ENCODE measurements around the gene CFAP43. TPM values are rescaled to one million over a fixed set of nuclear protein-coding genes. Genes with fewer than 3 reads are reported as not detected.
"Not testable (repeated sequence)": the region's sequence is repeated elsewhere in the genome, so short reads cannot be mapped to it uniquely, and the experiment has no call there.

CFAP43 gene
- total RNA-seq, 1 experiment from 2014 or later: 0.42 TPM

DNA sequence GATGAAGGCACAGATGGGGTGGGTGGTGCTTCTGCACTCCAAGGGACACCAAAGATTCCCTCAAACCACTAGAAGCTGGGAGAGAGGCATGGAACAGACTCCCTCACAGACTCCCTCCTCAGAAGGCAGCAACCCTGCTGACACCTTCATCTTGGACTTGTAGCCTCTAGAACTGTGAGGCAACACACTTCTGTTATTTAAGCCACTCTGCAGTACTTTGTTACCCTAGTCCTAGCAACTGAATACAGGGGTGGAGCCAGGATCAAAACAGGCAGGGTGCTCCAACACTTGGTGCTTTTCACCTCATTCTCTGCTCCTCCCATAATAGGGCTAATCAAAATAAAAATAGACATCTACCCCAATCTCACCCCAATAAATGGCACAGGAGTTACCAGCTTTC, 20.2 kb upstream of the CFAP43 start (continued):
- TF ChIP-seq, protein P1, sequence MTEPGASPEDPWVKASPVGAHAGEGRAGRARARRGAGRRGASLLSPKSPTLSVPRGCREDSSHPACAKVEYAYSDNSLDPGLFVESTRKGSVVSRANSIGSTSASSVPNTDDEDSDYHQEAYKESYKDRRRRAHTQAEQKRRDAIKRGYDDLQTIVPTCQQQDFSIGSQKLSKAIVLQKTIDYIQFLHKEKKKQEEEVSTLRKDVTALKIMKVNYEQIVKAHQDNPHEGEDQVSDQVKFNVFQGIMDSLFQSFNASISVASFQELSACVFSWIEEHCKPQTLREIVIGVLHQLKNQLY (CRISPR knock-in tag; IDR thresholded peaks at IDR 0.05): no peak

DNA sequence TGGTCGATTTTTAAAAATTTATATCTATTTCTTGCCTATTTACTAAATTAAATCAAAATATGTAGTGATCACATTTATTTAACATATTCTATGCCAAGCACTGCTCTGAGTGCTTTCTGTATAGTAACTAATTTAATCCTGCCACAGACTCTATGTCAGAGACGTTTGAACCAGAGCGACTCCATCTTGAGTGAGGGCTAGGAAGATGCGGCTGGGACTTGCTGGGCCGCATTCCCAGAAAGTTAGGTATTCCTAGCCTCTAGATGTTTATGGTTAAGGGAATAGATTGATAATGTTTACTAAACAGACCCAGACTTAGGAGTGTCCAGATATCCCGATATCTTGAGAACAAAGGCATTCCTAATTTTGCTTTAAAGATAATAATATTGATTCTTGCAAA, 19.3 kb upstream of the CFAP43 start:
- H3K4me1 Mint-ChIP-seq: peaks cover 53% of the 10 kb centered on the region
- CTCF ChIA-PET: no interaction called here
- H3K27ac Mint-ChIP-seq: no peak overlapping the region

DNA sequence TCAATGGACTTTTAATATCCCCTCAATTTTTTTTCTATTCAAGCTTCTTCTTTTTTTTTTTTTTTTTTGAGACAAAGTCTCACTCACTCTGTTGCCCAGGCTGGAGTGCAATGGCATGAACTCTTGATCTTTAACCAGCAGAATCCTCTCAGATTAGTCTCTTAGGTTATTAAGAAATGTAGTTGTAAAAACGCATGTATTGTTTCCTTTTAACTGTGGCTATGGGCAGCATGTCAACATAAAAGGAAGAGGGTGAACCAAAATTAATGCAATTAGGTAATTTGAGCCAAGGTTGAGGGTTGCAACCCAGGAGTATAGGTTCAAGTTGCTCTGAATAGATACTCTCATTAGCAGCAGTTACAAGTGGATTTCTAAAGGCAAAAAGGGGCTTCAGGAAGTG, 18.2 kb upstream of the CFAP43 start:
- DNase-seq (ENCODE audit: low spot score) (no peak), ATAC-seq (no peak)
- Mint-ChIP-seq H3K4me1 (peaks cover 43% of the 10 kb centered on the region), H3K9me3 (peaks cover 38% of the 10 kb centered on the region), H3K27ac (no peak overlapping the region), H3K36me3 (peaks cover 7% of the 10 kb centered on the region; the same call in 1 of the 2 replicates), H3K27me3 (ENCODE audit: low read depth) (peaks cover 16% of the 10 kb centered on the region), H3K4me3 (no peak overlapping the region; the same call in 1 of the 2 replicates)
- ChIA-PET CTCF (interaction anchor here (1.0 kb wide), 1 partner anchor 41 kb away, joined by 3 read pairs; no protein-coding TSS in a partner anchor), POLR2A (no interaction called here)
- TF ChIP-seq SP1 (CRISPR knock-in tag; conservative IDR thresholded peaks at IDR 0.05) (no peak), OVOL2 (CRISPR knock-in tag; IDR thresholded peaks at IDR 0.05; ENCODE audit: borderline replicate concordance) (no peak), GTF2I (CRISPR knock-in tag; conservative IDR thresholded peaks at IDR 0.05) (no peak), RORB (CRISPR knock-in tag; IDR thresholded peaks at IDR 0.05) (no peak), NFATC4 (CRISPR knock-in tag; IDR thresholded peaks at IDR 0.05) (no peak), EMX1 (CRISPR knock-in tag; IDR thresholded peaks at IDR 0.05) (no peak), ELF4 (CRISPR knock-in tag; IDR thresholded peaks at IDR 0.05; ENCODE audit: low read depth) (no peak)
- TF ChIP-seq, protein P2, sequence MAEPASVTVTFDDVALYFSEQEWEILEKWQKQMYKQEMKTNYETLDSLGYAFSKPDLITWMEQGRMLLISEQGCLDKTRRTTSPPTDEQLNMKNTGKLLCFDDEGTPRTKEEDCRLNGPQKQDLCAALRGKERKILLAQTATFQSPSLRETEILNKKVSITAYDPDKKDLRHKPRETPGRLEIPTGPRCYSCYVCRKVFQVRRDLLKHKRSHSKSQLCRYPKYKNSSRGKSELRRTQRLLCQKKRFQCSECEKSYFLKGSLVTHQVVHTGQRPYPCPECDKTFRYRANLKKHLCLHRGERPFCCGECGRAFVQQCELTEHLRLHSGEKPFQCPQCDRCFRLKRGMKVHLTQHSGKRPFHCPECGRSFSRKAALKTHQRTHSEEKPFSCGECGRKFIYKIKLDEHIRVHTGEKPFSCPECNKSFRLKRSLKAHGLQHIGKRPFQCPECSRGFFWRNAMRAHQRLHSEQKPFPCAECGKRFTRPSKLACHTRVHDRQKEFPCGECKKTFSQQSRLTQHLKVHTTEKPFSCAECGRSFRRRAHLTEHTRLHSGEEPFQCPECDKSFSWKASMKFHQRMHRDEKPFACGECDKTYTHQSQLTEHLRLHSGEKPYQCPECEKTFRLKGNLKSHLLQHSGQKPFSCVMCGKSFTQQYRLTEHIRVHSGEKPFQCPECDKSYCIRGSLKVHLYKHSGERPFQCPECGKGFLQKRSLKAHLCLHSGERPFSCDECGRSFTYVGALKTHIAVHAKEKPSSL (CRISPR knock-in tag; conservative IDR thresholded peaks at IDR 0.05): no peak
- TF ChIP-seq, protein P3, sequence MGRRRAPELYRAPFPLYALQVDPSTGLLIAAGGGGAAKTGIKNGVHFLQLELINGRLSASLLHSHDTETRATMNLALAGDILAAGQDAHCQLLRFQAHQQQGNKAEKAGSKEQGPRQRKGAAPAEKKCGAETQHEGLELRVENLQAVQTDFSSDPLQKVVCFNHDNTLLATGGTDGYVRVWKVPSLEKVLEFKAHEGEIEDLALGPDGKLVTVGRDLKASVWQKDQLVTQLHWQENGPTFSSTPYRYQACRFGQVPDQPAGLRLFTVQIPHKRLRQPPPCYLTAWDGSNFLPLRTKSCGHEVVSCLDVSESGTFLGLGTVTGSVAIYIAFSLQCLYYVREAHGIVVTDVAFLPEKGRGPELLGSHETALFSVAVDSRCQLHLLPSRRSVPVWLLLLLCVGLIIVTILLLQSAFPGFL (CRISPR knock-in tag; IDR thresholded peaks at IDR 0.05; ENCODE audit: borderline replicate concordance): no peak
- TF ChIP-seq, protein P4, sequence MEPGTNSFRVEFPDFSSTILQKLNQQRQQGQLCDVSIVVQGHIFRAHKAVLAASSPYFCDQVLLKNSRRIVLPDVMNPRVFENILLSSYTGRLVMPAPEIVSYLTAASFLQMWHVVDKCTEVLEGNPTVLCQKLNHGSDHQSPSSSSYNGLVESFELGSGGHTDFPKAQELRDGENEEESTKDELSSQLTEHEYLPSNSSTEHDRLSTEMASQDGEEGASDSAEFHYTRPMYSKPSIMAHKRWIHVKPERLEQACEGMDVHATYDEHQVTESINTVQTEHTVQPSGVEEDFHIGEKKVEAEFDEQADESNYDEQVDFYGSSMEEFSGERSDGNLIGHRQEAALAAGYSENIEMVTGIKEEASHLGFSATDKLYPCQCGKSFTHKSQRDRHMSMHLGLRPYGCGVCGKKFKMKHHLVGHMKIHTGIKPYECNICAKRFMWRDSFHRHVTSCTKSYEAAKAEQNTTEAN (CRISPR knock-in tag; IDR thresholded peaks at IDR 0.05): no peak
- TF ChIP-seq, protein P5, sequence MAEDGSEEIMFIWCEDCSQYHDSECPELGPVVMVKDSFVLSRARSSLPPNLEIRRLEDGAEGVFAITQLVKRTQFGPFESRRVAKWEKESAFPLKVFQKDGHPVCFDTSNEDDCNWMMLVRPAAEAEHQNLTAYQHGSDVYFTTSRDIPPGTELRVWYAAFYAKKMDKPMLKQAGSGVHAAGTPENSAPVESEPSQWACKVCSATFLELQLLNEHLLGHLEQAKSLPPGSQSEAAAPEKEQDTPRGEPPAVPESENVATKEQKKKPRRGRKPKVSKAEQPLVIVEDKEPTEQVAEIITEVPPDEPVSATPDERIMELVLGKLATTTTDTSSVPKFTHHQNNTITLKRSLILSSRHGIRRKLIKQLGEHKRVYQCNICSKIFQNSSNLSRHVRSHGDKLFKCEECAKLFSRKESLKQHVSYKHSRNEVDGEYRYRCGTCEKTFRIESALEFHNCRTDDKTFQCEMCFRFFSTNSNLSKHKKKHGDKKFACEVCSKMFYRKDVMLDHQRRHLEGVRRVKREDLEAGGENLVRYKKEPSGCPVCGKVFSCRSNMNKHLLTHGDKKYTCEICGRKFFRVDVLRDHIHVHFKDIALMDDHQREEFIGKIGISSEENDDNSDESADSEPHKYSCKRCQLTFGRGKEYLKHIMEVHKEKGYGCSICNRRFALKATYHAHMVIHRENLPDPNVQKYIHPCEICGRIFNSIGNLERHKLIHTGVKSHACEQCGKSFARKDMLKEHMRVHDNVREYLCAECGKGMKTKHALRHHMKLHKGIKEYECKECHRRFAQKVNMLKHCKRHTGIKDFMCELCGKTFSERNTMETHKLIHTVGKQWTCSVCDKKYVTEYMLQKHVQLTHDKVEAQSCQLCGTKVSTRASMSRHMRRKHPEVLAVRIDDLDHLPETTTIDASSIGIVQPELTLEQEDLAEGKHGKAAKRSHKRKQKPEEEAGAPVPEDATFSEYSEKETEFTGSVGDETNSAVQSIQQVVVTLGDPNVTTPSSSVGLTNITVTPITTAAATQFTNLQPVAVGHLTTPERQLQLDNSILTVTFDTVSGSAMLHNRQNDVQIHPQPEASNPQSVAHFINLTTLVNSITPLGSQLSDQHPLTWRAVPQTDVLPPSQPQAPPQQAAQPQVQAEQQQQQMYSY (CRISPR knock-in tag; IDR thresholded peaks at IDR 0.05): no peak

More for the DNA sequence above, 19.3 kb upstream of the CFAP43 start:
- DNase-seq (ENCODE audit: low spot score): no peak
- Mint-ChIP-seq H3K36me3 (peaks cover 7% of the 10 kb centered on the region; the same call in 1 of the 2 replicates), H3K27me3 (ENCODE audit: low read depth) (peaks cover 16% of the 10 kb centered on the region), H3K9me3 (peaks cover 29% of the 10 kb centered on the region), H3K4me3 (no peak overlapping the region)
- TF ChIP-seq ZNF416 (CRISPR knock-in tag; IDR thresholded peaks at IDR 0.05) (no peak), NFATC4 (CRISPR knock-in tag; IDR thresholded peaks at IDR 0.05) (no peak)
- TF ChIP-seq, protein P6, sequence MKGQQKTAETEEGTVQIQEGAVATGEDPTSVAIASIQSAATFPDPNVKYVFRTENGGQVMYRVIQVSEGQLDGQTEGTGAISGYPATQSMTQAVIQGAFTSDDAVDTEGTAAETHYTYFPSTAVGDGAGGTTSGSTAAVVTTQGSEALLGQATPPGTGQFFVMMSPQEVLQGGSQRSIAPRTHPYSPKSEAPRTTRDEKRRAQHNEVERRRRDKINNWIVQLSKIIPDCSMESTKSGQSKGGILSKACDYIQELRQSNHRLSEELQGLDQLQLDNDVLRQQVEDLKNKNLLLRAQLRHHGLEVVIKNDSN (CRISPR knock-in tag; IDR thresholded peaks at IDR 0.05): no peak
- TF ChIP-seq, protein P2 (CRISPR knock-in tag; conservative IDR thresholded peaks at IDR 0.05): no peak
- TF ChIP-seq, protein P7, sequence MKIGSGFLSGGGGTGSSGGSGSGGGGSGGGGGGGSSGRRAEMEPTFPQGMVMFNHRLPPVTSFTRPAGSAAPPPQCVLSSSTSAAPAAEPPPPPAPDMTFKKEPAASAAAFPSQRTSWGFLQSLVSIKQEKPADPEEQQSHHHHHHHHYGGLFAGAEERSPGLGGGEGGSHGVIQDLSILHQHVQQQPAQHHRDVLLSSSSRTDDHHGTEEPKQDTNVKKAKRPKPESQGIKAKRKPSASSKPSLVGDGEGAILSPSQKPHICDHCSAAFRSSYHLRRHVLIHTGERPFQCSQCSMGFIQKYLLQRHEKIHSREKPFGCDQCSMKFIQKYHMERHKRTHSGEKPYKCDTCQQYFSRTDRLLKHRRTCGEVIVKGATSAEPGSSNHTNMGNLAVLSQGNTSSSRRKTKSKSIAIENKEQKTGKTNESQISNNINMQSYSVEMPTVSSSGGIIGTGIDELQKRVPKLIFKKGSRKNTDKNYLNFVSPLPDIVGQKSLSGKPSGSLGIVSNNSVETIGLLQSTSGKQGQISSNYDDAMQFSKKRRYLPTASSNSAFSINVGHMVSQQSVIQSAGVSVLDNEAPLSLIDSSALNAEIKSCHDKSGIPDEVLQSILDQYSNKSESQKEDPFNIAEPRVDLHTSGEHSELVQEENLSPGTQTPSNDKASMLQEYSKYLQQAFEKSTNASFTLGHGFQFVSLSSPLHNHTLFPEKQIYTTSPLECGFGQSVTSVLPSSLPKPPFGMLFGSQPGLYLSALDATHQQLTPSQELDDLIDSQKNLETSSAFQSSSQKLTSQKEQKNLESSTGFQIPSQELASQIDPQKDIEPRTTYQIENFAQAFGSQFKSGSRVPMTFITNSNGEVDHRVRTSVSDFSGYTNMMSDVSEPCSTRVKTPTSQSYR (CRISPR knock-in tag; IDR thresholded peaks at IDR 0.05): no peak
- POLR2A ChIA-PET: no interaction called here
- no peak for ATAC-seq

DNA sequence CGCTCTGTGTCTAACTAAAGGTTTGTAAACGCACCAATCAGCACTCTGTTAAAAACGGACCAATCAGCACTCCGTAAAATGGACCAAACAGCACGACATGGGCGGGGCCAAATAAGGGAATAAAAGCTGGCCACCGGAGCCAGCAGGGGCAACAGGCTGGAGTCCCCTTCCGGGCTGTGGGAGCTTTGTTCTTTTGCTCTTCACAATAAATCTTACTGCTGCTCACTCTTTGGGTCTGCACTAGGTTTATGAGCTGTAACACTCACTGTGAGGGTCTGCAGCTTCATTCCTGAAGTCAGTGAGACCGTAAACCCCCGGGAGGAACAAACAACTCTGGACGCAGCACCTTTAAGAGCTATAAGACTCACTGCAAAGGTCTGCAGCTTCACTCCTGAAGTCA, 16.8 kb upstream of the CFAP43 start:
- H3K36me3 Mint-ChIP-seq; H3K27ac Mint-ChIP-seq; H3K4me3 Mint-ChIP-seq; CTCF ChIA-PET; ATAC-seq; POLR2A ChIA-PET; DNase-seq (ENCODE audit: low spot score): not testable (repeated sequence)
- Mint-ChIP-seq H3K27me3 (ENCODE audit: low read depth) (peaks cover 16% of the 10 kb centered on the region), H3K4me1 (peaks cover 38% of the 10 kb centered on the region), H3K9me3 (peaks cover 38% of the 10 kb centered on the region)

Data from WTC11 (cell line).